Osteoblast (primary cell): ENCODE measurements around the gene PTPRN2. TPM values are rescaled to one million over a fixed set of nuclear protein-coding genes. Genes with fewer than 3 reads are reported as not detected.

Experiments used
- DNase-seq: peaks from one replicate; pipeline ENCODE4 v3.0.0; 2011; ENCODE audit warnings: low spot score, mixed read lengths; ENCODE audit not compliant: insufficient read length; ENCODE audit errors: missing footprints
- H2AFZ ChIP-seq: 2 replicates; pipeline ENCODE4 v1.6.0; 2011; ENCODE audit warnings: mild to moderate bottlenecking, low read length
- H3K27ac ChIP-seq: 2 replicates; pipeline ENCODE4 v1.5.1; 2011; ENCODE audit warnings: mild to moderate bottlenecking, low read depth, low read length, moderate library complexity
- H3K27me3 ChIP-seq: 2 replicates; pipeline ENCODE4 v1.6.0; 2012; ENCODE audit warnings: mild to moderate bottlenecking, control low read depth, inconsistent platforms, low read length, moderate library complexity; ENCODE audit not compliant: insufficient read depth
- H3K36me3 ChIP-seq: 2 replicates; pipeline ENCODE4 v1.5.1; 2011; ENCODE audit warnings: mild to moderate bottlenecking, low read length, control low read depth, moderate library complexity; ENCODE audit not compliant: insufficient read depth
- H3K4me1 ChIP-seq: 2 replicates; pipeline ENCODE4 v1.5.1; 2011; ENCODE audit warnings: mild to moderate bottlenecking, low read length, control low read depth, moderate library complexity; ENCODE audit not compliant: insufficient read depth
- H3K4me2 ChIP-seq: 2 replicates; pipeline ENCODE4 v1.6.0; 2011; ENCODE audit warnings: mild to moderate bottlenecking, low read length; ENCODE audit not compliant: insufficient read depth
- H3K4me3 ChIP-seq: fragments of 200-600 bp; sonication (generic); 3 replicates; pipeline ENCODE4 v1.5.1; 2012; ENCODE audit warnings: mild to moderate bottlenecking, low read length, inconsistent platforms; ENCODE audit not compliant: insufficient read depth
- H3K79me2 ChIP-seq: 2 replicates; pipeline ENCODE4 v1.6.0; 2012; ENCODE audit warnings: mild to moderate bottlenecking, low read length, control low read depth, inconsistent platforms; ENCODE audit not compliant: insufficient read depth
- H3K9me3 ChIP-seq: 2 replicates; pipeline ENCODE4 v1.5.1; 2011; ENCODE audit warnings: low read depth, low read length, control low read depth
- H4K20me1 ChIP-seq: 2 replicates; pipeline ENCODE4 v1.6.0; 2012; ENCODE audit warnings: mild to moderate bottlenecking, low read length, control low read depth; ENCODE audit not compliant: insufficient read depth
- CTCF ChIP-seq: IDR thresholded peaks from 2 replicates; pipeline ENCODE4 v1.5.1; 2011; ENCODE audit warnings: mild to moderate bottlenecking, low read depth, low read length, moderate library complexity; ENCODE audit errors: extremely low read depth
- total RNA-seq: library from RNA; depleted of rRNA; stranded (reverse); fragments of >200 nt; gene quantifications from 2 replicates; pipeline ENCODE4 v1.2.3, GENCODE V29; 2012

PTPRN2 gene
- total RNA-seq, 1 donor: 0.36 TPM

DNA sequence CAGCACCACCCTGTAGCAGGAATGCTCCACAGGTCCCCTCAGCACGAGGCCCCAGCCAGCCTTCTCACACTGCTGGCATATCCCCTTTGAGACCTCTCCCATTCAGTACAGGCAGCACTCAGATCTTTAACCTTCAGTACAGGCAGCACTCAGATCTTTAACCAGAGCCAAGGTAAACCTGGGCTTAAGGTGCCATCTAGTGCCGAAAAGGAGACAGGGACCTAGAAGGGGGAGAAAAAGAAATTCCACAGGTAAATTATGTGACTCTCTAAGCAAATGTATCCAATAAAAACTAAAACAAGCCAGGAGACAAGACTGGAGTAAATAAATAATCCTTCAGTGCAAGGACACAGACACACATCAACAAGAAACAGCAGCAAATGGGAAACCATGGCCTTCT is 358.6 kb downstream of the PTPRN2 start:
- Histone ChIP-seq H4K20me1 (no peaks in the 10 kb centered on the region), H3K4me3 (no peak overlapping the region), H3K27me3 (no peaks in the 10 kb centered on the region), H2AFZ (no peak overlapping the region), H3K4me1 (no peaks in the 10 kb centered on the region), H3K9me3 (no peaks in the 10 kb centered on the region), H3K79me2 (no peaks in the 10 kb centered on the region), H3K36me3 (no peaks in the 10 kb centered on the region), H3K27ac (no peak overlapping the region), H3K4me2 (no peak overlapping the region)
- no peak for TF ChIP-seq CTCF
- no peak for DNase-seq

DNA sequence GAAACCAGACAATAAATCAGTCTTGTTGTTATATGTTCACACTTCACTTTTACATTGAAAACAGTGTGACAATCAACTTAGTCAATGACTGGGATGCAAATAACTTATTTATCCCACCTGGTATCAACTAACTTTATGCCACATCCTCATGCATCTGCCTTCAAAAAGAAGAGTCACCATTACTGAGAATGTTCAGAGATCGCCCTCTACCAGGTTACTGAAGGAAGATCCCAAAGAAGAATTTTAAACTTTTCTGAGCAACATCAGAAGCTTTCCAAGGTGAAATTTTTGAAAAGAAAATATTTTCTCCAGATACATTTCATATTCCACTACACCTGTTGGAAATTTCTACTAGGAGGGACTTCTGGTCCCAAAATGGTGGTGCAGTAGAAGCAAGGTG is 359.5 kb downstream of the PTPRN2 start:
- H3K79me2 ChIP-seq: no peaks in the 10 kb centered on the region
- no peaks in the 10 kb centered on the region for H3K9me3 ChIP-seq
- H3K4me3 ChIP-seq: no peak overlapping the region
- TF ChIP-seq CTCF: no peak
- H3K36me3 ChIP-seq: no peaks in the 10 kb centered on the region
- H3K27ac ChIP-seq: no peak overlapping the region
- no peaks in the 10 kb centered on the region for H4K20me1 ChIP-seq
- no peak for DNase-seq
- no peak overlapping the region for H3K4me2 ChIP-seq
- no peaks in the 10 kb centered on the region for H3K4me1 ChIP-seq
- H2AFZ ChIP-seq: no peak overlapping the region
- H3K27me3 ChIP-seq: no peaks in the 10 kb centered on the region

DNA sequence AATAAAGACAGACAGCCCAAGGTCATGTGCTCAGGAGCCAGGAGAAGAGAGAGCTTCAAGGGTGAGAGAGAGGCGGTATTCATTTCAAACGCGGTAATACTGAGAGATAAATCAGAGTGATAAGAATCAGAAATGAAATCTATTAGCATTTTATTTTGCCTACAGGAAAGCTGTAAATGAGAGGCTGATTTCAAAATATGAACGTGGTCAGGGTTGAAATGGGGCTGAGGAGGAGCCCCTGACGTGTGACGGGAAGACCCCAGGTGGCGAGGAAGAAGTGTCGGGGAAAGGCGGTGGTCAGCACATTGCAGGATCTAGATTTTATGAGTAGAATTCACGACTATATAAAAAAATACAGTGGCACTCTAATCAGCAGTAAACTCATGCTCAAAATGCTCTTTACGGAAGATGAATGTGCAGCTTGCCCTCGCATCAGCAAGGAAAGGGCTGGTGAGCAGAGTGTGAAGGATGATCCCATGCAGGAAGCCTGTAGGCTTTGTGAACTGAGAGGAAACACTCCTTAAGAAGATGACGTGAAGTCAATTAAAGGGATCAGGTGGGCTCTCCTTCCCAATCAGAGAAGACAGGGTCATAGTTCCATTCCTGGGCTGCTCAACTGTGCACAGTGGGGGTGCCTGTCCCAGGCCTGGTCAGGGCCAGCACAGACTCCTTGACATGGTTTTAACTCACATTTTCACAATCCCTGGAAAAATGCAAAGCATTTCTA is 360.2 kb downstream of the PTPRN2 start:
- Histone ChIP-seq H4K20me1 (no peaks in the 10 kb centered on the region), H2AFZ (no peak overlapping the region), H3K36me3 (no peaks in the 10 kb centered on the region), H3K9me3 (peaks cover under 1% of the 10 kb centered on the region), H3K79me2 (no peaks in the 10 kb centered on the region), H3K27me3 (no peaks in the 10 kb centered on the region), H3K27ac (no peak overlapping the region), H3K4me1 (no peaks in the 10 kb centered on the region), H3K4me3 (no peak overlapping the region), H3K4me2 (no peak overlapping the region)
- no peak for DNase-seq
- no peak for TF ChIP-seq CTCF

- H3K4me2 ChIP-seq: no peak overlapping the region
- no peak overlapping the region for H3K4me3 ChIP-seq
- no peak overlapping the region for H2AFZ ChIP-seq
- H3K27ac ChIP-seq: no peak overlapping the region
- H4K20me1 ChIP-seq: no peaks in the 10 kb centered on the region
- no peak for TF ChIP-seq CTCF
- no peaks in the 10 kb centered on the region for H3K4me1 ChIP-seq
- H3K9me3 ChIP-seq: peaks cover 4% of the 10 kb centered on the region
- no peaks in the 10 kb centered on the region for H3K79me2 ChIP-seq
- DNase-seq: no peak
- no peaks in the 10 kb centered on the region for H3K36me3 ChIP-seq
- no peaks in the 10 kb centered on the region for H3K27me3 ChIP-seq
Measured at GRCh38 chr7:158216198-158216597, 371.4 kb downstream of the PTPRN2 start.
